Kidney epithelial cell (primary cell): ENCODE measurements around the gene SUPT20HL2. TPM values are rescaled to one million over a fixed set of nuclear protein-coding genes. Genes with fewer than 3 reads are reported as not detected.

Experiments used
- DNase-seq: peaks from one replicate; pipeline ENCODE4 v3.0.0-alpha.2; 2010; ENCODE audit warnings: low read depth
- H3K27me3 ChIP-seq: 2 replicates; pipeline ENCODE4 v1.6.0; 2011; ENCODE audit warnings: low read length; ENCODE audit not compliant: control insufficient read depth, insufficient read depth
- H3K36me3 ChIP-seq: 2 replicates; pipeline ENCODE4 v1.5.1; 2011; ENCODE audit warnings: low read length; ENCODE audit not compliant: control insufficient read depth, insufficient read depth
- H3K4me3 ChIP-seq: 2 replicates; pipeline ENCODE4 v1.5.1; 2011; ENCODE audit warnings: low read depth, mild to moderate bottlenecking, control low read depth, low read length
- total RNA-seq: library from RNA; depleted of rRNA; stranded (reverse); fragments of >200 nt; gene quantifications from 2 replicates; pipeline ENCODE4 v1.2.3, GENCODE V29; 2015
- TF ChIP-seq, protein P1 (sequence below): IDR thresholded peaks from 2 replicates; pipeline ENCODE4 v1.5.1; 2011; ENCODE audit warnings: mild to moderate bottlenecking, moderate library complexity, low read length, control low read depth, inconsistent platforms; ENCODE audit not compliant: insufficient read depth, poor library complexity, severe bottlenecking

The SUPT20HL2 gene
- total RNA-seq, 1 donor from 2014 or later: not detected

DNA sequence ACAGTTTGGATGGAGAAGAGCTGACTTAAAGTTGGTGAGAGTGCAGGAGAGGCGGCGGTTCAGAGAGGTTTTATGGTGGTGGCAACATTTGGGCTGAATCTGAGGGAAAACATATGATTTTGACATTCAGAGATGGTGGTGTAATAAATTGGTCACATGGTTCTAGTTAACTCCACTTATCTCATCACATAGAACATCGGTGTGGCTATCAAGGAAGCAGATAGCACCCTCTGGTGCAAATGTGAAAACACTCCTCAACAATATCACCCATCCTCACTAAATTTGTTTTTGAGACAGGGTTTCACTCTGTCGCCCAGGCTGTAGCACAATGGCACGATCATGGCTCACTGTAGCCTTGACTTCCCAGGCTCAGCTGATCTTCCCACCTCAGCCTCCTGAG lies 28.8 kb downstream of the SUPT20HL2 start:
- H3K4me3 ChIP-seq: no peak overlapping the region
- TF ChIP-seq, protein P1, sequence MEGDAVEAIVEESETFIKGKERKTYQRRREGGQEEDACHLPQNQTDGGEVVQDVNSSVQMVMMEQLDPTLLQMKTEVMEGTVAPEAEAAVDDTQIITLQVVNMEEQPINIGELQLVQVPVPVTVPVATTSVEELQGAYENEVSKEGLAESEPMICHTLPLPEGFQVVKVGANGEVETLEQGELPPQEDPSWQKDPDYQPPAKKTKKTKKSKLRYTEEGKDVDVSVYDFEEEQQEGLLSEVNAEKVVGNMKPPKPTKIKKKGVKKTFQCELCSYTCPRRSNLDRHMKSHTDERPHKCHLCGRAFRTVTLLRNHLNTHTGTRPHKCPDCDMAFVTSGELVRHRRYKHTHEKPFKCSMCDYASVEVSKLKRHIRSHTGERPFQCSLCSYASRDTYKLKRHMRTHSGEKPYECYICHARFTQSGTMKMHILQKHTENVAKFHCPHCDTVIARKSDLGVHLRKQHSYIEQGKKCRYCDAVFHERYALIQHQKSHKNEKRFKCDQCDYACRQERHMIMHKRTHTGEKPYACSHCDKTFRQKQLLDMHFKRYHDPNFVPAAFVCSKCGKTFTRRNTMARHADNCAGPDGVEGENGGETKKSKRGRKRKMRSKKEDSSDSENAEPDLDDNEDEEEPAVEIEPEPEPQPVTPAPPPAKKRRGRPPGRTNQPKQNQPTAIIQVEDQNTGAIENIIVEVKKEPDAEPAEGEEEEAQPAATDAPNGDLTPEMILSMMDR: no peak
- H3K36me3 ChIP-seq: no peaks in the 10 kb centered on the region
- no peak for DNase-seq
- H3K27me3 ChIP-seq: peaks cover 2% of the 10 kb centered on the region

- TF ChIP-seq, protein P1: no peak
- H3K4me3 ChIP-seq: no peak overlapping the region
- DNase-seq: no peak
- peaks cover 2% of the 10 kb centered on the region for H3K27me3 ChIP-seq
- H3K36me3 ChIP-seq: no peaks in the 10 kb centered on the region
Observed at GRCh38 chrX:24283127-24283794, 30.6 kb downstream of the SUPT20HL2 start.

DNA sequence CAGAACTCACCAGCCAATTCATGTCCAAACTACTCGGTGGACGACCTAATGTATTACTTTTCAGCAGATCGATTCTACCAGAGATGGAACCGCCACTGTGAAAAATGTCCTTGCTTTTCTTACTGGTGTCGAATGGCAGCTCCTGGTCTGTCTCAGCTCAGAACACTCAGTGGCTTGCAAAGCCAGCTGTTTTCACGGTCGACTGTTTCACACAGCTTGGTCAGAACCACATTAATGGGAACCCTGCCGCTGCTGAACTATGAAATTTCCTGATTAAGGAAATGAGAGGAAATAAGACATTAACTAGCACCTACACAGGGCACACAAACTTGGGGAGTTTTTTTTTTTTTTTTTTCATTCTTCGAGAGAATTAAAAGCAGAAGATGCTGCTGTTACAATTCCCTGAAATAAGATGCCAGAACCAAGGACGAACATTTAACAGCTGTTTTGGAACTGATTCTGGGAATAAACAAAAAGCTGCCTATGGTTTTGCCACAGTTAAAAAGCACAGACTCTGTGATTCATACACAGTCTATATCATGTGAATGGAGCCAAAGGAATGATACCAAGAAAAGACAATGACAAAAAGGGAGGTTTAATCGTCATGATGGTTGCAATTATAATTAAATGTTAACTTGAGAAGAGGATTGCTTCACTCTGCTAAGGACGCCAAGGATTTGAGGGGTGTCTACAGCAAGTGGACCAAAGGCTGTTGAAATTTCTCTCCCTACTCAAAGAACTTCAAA lies 31.3 kb downstream of the SUPT20HL2 start:
- peak; percentile 43 for DNase-seq
- TF ChIP-seq, protein P1: no peak
- no peak overlapping the region for H3K4me3 ChIP-seq
- peaks cover 2% of the 10 kb centered on the region for H3K27me3 ChIP-seq
- H3K36me3 ChIP-seq: no peaks in the 10 kb centered on the region

GRCh38 chrX:24277405-24277804 lies 36.5 kb downstream of the SUPT20HL2 start:
- Histone ChIP-seq H3K36me3 (no peaks in the 10 kb centered on the region), H3K4me3 (no peak overlapping the region), H3K27me3 (no peaks in the 10 kb centered on the region)
- no peak for DNase-seq
- TF ChIP-seq, protein P1: no peak

- H3K36me3 ChIP-seq: no peaks in the 10 kb centered on the region
- DNase-seq: no peak
- H3K27me3 ChIP-seq: no peaks in the 10 kb centered on the region
- H3K4me3 ChIP-seq: no peak overlapping the region
- TF ChIP-seq, protein P1: no peak
Observed at GRCh38 chrX:24276015-24276414, 37.9 kb downstream of the SUPT20HL2 start.
